ENCODE data around the gene PIP5KL1.
A peak's percentile ranks its signal among the peaks of the same experiment; 100 is the strongest.

The PIP5KL1 gene

DNA sequence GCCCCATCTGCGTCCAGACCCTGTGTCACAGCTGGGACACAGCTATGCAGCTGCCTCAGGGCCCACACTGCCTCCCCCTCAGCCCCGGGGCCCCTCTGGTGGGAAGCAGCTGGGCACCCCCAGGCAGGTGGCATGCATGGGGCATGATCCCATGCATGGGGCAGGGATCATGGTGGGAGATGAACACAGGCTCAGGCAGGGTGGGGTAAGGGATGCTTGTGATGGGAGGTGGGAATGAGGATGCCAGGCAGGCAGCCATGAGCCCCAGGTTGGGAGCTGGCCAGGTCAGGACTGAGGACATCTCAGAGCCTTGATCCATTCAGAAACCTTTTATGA, 30.5 kb upstream of the PIP5KL1 start:
- Histone ChIP-seq H3K27me3 (ENCODE audit: control insufficient read depth in 1 of 2, insufficient read depth in 1 of 2, low read length in 2 of 2) (no peaks in the 10 kb centered on the region), H3K4me3 (ENCODE audit: insufficient read depth in 1 of 2, low read depth in 1 of 2, low read length in 2 of 2) (no peak overlapping the region), H3K18ac (ENCODE audit: low read depth in 1 of 2, low read length in 2 of 2) (peak overlapping the region in 1 of 2 experiments; percentile 74), H4K8ac (ENCODE audit: low read length) (peak overlapping the region; percentile 84), H3K27ac (ENCODE audit: low read length, poor library complexity, severe bottlenecking) (no peak overlapping the region), H3K79me1 (replicated peaks; ENCODE audit: low read length, poor library complexity, severe bottlenecking) (peaks cover 44% of the 10 kb centered on the region), H3K9me3 (ENCODE audit: control insufficient read depth, low read length) (no peaks in the 10 kb centered on the region), H3K36me3 (ENCODE audit: control insufficient read depth in 1 of 2, insufficient read depth in 2 of 2, low read depth in 1 of 2, low read length in 2 of 2) (peaks cover 0 to 17% of the 10 kb centered on the region in 2 experiments), H3K9ac (ENCODE audit: low read length) (peak overlapping the region; percentile 22), H4K91ac (ENCODE audit: low read length) (peak overlapping the region; percentile 78), H2BK120ac (ENCODE audit: low read depth, low read length) (peak overlapping the region; percentile 54), H2AK5ac (ENCODE audit: low read length, severe bottlenecking) (no peak overlapping the region), H2BK12ac (ENCODE audit: low read length in 2 of 2) (peak overlapping the region; percentile 79 to 94), H2BK15ac (ENCODE audit: low read depth, poor library complexity, severe bottlenecking) (no peak overlapping the region), H3K23ac (ENCODE audit: low read length in 2 of 2) (peak overlapping the region in 1 of 2 experiments; percentile 31), H2AFZ (ENCODE audit: low read depth, low read length) (no peak overlapping the region), H3K4me2 (ENCODE audit: low read length, poor library complexity, severe bottlenecking) (no peak overlapping the region), H3K4me1 (ENCODE audit: control insufficient read depth, insufficient read depth, low read depth, low read length) (peaks cover 33% of the 10 kb centered on the region), H3K14ac (ENCODE audit: low read length in 2 of 2) (peak overlapping the region in 1 of 2 experiments; percentile 35), H2BK5ac (ENCODE audit: low read depth, low read length, poor library complexity, severe bottlenecking) (no peak overlapping the region), H3K4ac (ENCODE audit: low read depth in 1 of 2, low read length in 2 of 2) (peak overlapping the region in 1 of 2 experiments; percentile 5)
- DNase-seq, result no peak
- 100% methylated on average over 2 of the region's 2 CpGs for WGBS

DNA sequence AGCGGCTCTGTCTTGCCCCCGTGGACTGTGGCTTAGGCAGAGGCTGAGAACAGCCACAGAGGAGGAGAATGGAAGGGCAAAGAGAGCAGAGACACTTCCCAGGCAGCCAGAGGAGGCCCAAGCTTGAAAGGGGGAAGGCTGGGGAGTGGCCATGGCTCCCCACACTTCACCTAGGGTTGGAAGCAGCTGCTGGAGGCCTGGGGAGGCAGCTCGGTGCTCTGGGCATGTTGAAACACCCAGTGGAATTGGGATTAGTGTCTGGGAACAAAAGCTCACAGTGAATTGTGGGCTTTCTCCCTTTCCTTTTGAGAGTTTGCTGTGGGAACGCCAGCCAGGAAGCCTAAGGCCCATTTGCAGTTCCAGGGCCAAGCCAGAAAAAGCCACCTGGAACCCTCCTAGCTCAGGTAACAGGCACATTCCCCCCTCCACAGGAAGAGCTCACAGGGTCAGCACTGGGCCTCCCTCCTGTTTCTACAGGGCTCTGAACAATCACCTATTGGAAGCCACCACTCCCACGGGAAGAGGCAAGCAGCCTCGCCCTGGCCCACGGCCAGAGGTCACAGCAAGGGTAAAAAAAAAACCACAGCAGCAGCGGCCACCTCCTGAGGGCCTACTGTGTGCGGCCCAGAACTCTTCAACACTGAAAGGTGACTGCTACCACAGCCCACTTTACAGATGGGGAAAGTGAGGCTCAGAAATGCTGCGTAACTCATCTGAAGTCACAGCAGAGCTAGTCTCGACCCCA, 30.0 kb upstream of the PIP5KL1 start:
- no peak overlapping the region for H3K27ac ChIP-seq (ENCODE audit: low read length, poor library complexity, severe bottlenecking)
- H3K4me1 ChIP-seq (ENCODE audit: control insufficient read depth, insufficient read depth, low read depth, low read length), result peaks cover 32% of the 10 kb centered on the region
- no peaks in the 10 kb centered on the region for H3K9me3 ChIP-seq (ENCODE audit: control insufficient read depth, low read length)
- H2BK15ac ChIP-seq (ENCODE audit: low read depth, poor library complexity, severe bottlenecking), result no peak overlapping the region
- peak overlapping the region in 1 of 2 experiments; percentile 45 for H3K14ac ChIP-seq (ENCODE audit: low read length in 2 of 2)
- peaks cover 49% of the 10 kb centered on the region for H3K79me1 ChIP-seq (replicated peaks; ENCODE audit: low read length, poor library complexity, severe bottlenecking)
- H4K91ac ChIP-seq (ENCODE audit: low read length), result peak overlapping the region; percentile 78
- peak overlapping the region; percentile 84 for H4K8ac ChIP-seq (ENCODE audit: low read length)
- peak overlapping the region; percentile 47 for H2AK5ac ChIP-seq (ENCODE audit: low read length, severe bottlenecking)
- H3K4me3 ChIP-seq (ENCODE audit: insufficient read depth in 1 of 2, low read depth in 1 of 2, low read length in 2 of 2), result no peak overlapping the region
- peak overlapping the region; percentile 74 to 81 for H3K18ac ChIP-seq (ENCODE audit: low read depth in 1 of 2, low read length in 2 of 2)
- H3K4ac ChIP-seq (ENCODE audit: low read depth in 1 of 2, low read length in 2 of 2), result peak overlapping the region; percentile 5 to 29
- H3K9ac ChIP-seq (ENCODE audit: low read length), result peak overlapping the region; percentile 22
- H2AFZ ChIP-seq (ENCODE audit: low read depth, low read length), result no peak overlapping the region
- 81% methylated on average over 11 of the region's 11 CpGs for WGBS
- no peak overlapping the region for H2BK5ac ChIP-seq (ENCODE audit: low read depth, low read length, poor library complexity, severe bottlenecking)
- H2BK120ac ChIP-seq (ENCODE audit: low read depth, low read length), result peak overlapping the region; percentile 54
- H3K23ac ChIP-seq (ENCODE audit: low read length in 2 of 2), result peak overlapping the region in 1 of 2 experiments; percentile 31
- no peaks in the 10 kb centered on the region for H3K27me3 ChIP-seq (ENCODE audit: control insufficient read depth in 1 of 2, insufficient read depth in 1 of 2, low read length in 2 of 2)
- no peak for DNase-seq
- peaks cover 0 to 17% of the 10 kb centered on the region in 2 experiments for H3K36me3 ChIP-seq (ENCODE audit: control insufficient read depth in 1 of 2, insufficient read depth in 2 of 2, low read depth in 1 of 2, low read length in 2 of 2)
- H3K4me2 ChIP-seq (ENCODE audit: low read length, poor library complexity, severe bottlenecking), result no peak overlapping the region
- H2BK12ac ChIP-seq (ENCODE audit: low read length in 2 of 2), result peak overlapping the region; percentile 79 to 94

DNA sequence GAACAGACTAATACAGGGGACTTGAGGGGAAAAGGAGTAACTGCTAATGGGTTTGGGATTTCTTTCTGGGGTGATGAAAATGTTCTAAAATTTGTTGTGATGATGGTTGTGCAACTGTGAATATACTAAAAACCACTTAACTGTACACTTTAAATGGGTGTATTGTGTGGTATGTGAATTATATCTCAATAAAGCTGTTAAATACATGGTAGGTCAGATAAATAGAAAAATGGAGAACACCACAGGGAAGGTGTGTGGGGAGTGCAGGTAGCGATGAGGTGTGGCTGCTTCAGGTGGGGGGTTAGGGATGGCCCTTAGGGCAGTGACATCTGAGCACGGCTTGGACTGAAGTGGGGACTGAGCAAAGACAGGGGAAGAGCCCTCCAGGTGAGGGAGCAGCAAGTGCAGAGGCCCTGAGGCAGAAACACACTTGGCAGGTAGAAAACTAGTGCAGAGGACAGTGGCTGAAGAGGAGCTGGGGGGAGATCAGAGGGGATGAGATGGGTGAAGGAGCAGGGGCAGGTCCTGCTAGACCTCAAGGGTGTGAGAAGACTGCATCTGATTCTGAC, 29.3 kb upstream of the PIP5KL1 start:
- no peaks in the 10 kb centered on the region for H3K9me3 ChIP-seq (ENCODE audit: control insufficient read depth, low read length)
- H3K4me2 ChIP-seq (ENCODE audit: low read length, poor library complexity, severe bottlenecking), result no peak overlapping the region
- H3K9ac ChIP-seq (ENCODE audit: low read length), result peak overlapping the region; percentile 22
- peak overlapping the region; percentile 74 to 81 for H3K18ac ChIP-seq (ENCODE audit: low read depth in 1 of 2, low read length in 2 of 2)
- H3K23ac ChIP-seq (ENCODE audit: low read length in 2 of 2), result peak overlapping the region in 1 of 2 experiments; percentile 31
- H3K79me1 ChIP-seq (replicated peaks; ENCODE audit: low read length, poor library complexity, severe bottlenecking), result peaks cover 47% of the 10 kb centered on the region
- DNase-seq, result no peak
- no peak overlapping the region for H2AFZ ChIP-seq (ENCODE audit: low read depth, low read length)
- no peak overlapping the region for H3K4me3 ChIP-seq (ENCODE audit: insufficient read depth in 1 of 2, low read depth in 1 of 2, low read length in 2 of 2)
- WGBS, result 96% methylated on average over 2 of the region's 2 CpGs
- peak overlapping the region; percentile 73 for H4K91ac ChIP-seq (ENCODE audit: low read length)
- no peak overlapping the region for H2BK15ac ChIP-seq (ENCODE audit: low read depth, poor library complexity, severe bottlenecking)
- H2BK120ac ChIP-seq (ENCODE audit: low read depth, low read length), result no peak overlapping the region
- H3K4me1 ChIP-seq (ENCODE audit: control insufficient read depth, insufficient read depth, low read depth, low read length), result peaks cover 33% of the 10 kb centered on the region
- H3K4ac ChIP-seq (ENCODE audit: low read depth in 1 of 2, low read length in 2 of 2), result peak overlapping the region in 1 of 2 experiments; percentile 29
- H2AK5ac ChIP-seq (ENCODE audit: low read length, severe bottlenecking), result no peak overlapping the region
- H3K14ac ChIP-seq (ENCODE audit: low read length in 2 of 2), result peak overlapping the region in 1 of 2 experiments; percentile 79
- H3K27me3 ChIP-seq (ENCODE audit: control insufficient read depth in 1 of 2, insufficient read depth in 1 of 2, low read length in 2 of 2), result no peaks in the 10 kb centered on the region
- no peak overlapping the region for H2BK5ac ChIP-seq (ENCODE audit: low read depth, low read length, poor library complexity, severe bottlenecking)
- peaks cover 0 to 17% of the 10 kb centered on the region in 2 experiments for H3K36me3 ChIP-seq (ENCODE audit: control insufficient read depth in 1 of 2, insufficient read depth in 2 of 2, low read depth in 1 of 2, low read length in 2 of 2)
- peak overlapping the region in 1 of 2 experiments; percentile 21 for H2BK12ac ChIP-seq (ENCODE audit: low read length in 2 of 2)
- H3K27ac ChIP-seq (ENCODE audit: low read length, poor library complexity, severe bottlenecking), result no peak overlapping the region
- H4K8ac ChIP-seq (ENCODE audit: low read length), result no peak overlapping the region

DNA sequence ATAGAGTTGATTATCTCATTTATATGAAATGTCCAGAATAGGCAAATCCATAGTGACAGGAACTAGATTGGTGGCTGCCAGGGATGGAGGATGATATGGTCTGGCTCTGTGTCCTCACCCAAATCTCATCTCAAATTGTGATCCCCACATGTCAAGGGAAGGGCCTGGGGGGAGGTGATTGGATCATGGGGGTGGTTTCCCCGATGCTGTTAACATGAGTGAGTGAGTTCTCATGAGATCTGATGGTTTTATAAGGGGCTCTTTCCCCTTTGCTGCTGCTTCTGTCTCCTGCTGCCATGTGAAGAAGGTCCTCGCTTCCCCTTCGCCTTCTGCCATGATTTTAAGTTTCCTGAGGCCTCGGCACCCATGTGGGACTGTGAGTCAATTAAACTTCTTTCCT, 28.8 kb upstream of the PIP5KL1 start:
- no peak overlapping the region for H3K9ac ChIP-seq (ENCODE audit: low read length)
- H3K36me3 ChIP-seq (ENCODE audit: control insufficient read depth in 1 of 2, insufficient read depth in 2 of 2, low read depth in 1 of 2, low read length in 2 of 2), result peaks cover 0 to 14% of the 10 kb centered on the region in 2 experiments

More for the DNA sequence above, 28.8 kb upstream of the PIP5KL1 start:
- no peak overlapping the region for H3K4me2 ChIP-seq (ENCODE audit: low read length, poor library complexity, severe bottlenecking)
- H2BK120ac ChIP-seq (ENCODE audit: low read depth, low read length), result no peak overlapping the region
- no peak for DNase-seq
- H3K4me3 ChIP-seq (ENCODE audit: insufficient read depth in 1 of 2, low read depth in 1 of 2, low read length in 2 of 2), result no peak overlapping the region
- H3K23ac ChIP-seq (ENCODE audit: low read length in 2 of 2), result no peak overlapping the region
- H2BK15ac ChIP-seq (ENCODE audit: low read depth, poor library complexity, severe bottlenecking), result peak overlapping the region; percentile 39
- no peak overlapping the region for H4K8ac ChIP-seq (ENCODE audit: low read length)
- H2BK12ac ChIP-seq (ENCODE audit: low read length in 2 of 2), result no peak overlapping the region
- H3K9me3 ChIP-seq (ENCODE audit: control insufficient read depth, low read length), result no peaks in the 10 kb centered on the region
- no peak overlapping the region for H3K27ac ChIP-seq (ENCODE audit: low read length, poor library complexity, severe bottlenecking)
- no peak overlapping the region for H2BK5ac ChIP-seq (ENCODE audit: low read depth, low read length, poor library complexity, severe bottlenecking)
- H3K14ac ChIP-seq (ENCODE audit: low read length in 2 of 2), result no peak overlapping the region
- no peaks in the 10 kb centered on the region for H3K27me3 ChIP-seq (ENCODE audit: control insufficient read depth in 1 of 2, insufficient read depth in 1 of 2, low read length in 2 of 2)
- H3K18ac ChIP-seq (ENCODE audit: low read depth in 1 of 2, low read length in 2 of 2), result no peak overlapping the region
- H2AFZ ChIP-seq (ENCODE audit: low read depth, low read length), result no peak overlapping the region
- H3K4ac ChIP-seq (ENCODE audit: low read depth in 1 of 2, low read length in 2 of 2), result no peak overlapping the region
- peaks cover 51% of the 10 kb centered on the region for H3K79me1 ChIP-seq (replicated peaks; ENCODE audit: low read length, poor library complexity, severe bottlenecking)
- peaks cover 35% of the 10 kb centered on the region for H3K4me1 ChIP-seq (ENCODE audit: control insufficient read depth, insufficient read depth, low read depth, low read length)
- H4K91ac ChIP-seq (ENCODE audit: low read length), result no peak overlapping the region
- H2AK5ac ChIP-seq (ENCODE audit: low read length, severe bottlenecking), result no peak overlapping the region
- WGBS, result 96% methylated on average over 4 of the region's 4 CpGs
